Adrenal gland (tissue), 12 donors: Measurements from ENCODE around the gene GTF3A. TPM values are rescaled to one million over a fixed set of nuclear protein-coding genes. Genes with fewer than 3 reads are reported as not detected.

ENCODE experiments used
- DNase-seq, 7 donors: peaks; one replicate each; pipeline ENCODE4 v3.0.0-alpha.2; 2019 to 2020
- H3K27ac ChIP-seq, 5 donors: fragments of 200-600 bp; sonication (generic) in 4 of 5; 1 replicate in 3 of 5; 2 replicates in 2 of 5; pipeline versions ENCODE4 v1.5.1 to v1.8.0; 2016 to 2020; ENCODE audit warnings: mild to moderate bottlenecking in 1 of 5
- H3K27me3 ChIP-seq: fragments of 200-600 bp; 2 replicates; pipeline ENCODE4 v1.8.0; 2021
- H3K36me3 ChIP-seq, 2 donors: fragments of 200-600 bp; replicated peaks in 1 of 2; 1 replicate in 1 of 2; 2 replicates in 1 of 2; pipeline versions ENCODE4 v1.5.1 to v1.8.0; 2018 to 2022
- H3K4me1 ChIP-seq, 2 donors: fragments of 200-600 bp; replicated peaks in 1 of 2; 1 replicate in 1 of 2; 2 replicates in 1 of 2; pipeline versions ENCODE4 v1.5.1 to v1.8.0; 2018 to 2021
- H3K4me3 ChIP-seq, 4 donors: fragments of 200-600 bp; sonication (generic) in 3 of 4; one replicate each; pipeline ENCODE4 v1.5.1; 2016 to 2018
- H3K9me3 ChIP-seq, 3 donors: fragments of 200-600 bp; sonication (generic) in 1 of 3; replicated peaks in 1 of 3; 1 replicate in 2 of 3; 2 replicates in 1 of 3; pipeline versions ENCODE4 v1.5.1 to v1.8.0; 2016 to 2021
- POLR2A ChIP-seq, 2 donors: fragments of 450-650 bp; IDR thresholded peaks; one replicate each; pipeline ENCODE4 v1.6.1; 2017; ENCODE audit warnings: antibody characterized with exemption in 2 of 2, mild to moderate bottlenecking in 2 of 2, moderate library complexity in 1 of 2
- WGBS, 4 donors: extraction: QIAGEN DNeasy Blood & Tissue Kit in 2 of 4; methylation state at CpG; one replicate each; pipeline versions ENCODE4 v1.1.5 to v1.1.7; 2013 to 2017; 5-methylcytosine and 5-hydroxymethylcytosine counted together
- intact Hi-C, 2 donors: fragments of 100-400 bp; cut with DNase I; formaldehyde crosslinking; loops; one replicate each; pipeline versions ENCODE4 v1.14.1 to v1.15.0; 2022 to 2023
- polyA plus RNA-seq, 3 donors: library from polyadenylated mRNA; stranded (reverse); fragments of 200-250 nt in 2 of 3; fragments of 350-450 nt in 1 of 3; fragmentation: Illumina TruSeq in 1 of 3; extraction: RNeasy Lipid Tissue Mini Kit (QIAGEN cat#74804) in 1 of 3; gene quantifications; one replicate each; pipeline ENCODE4 v1.2.3, GENCODE V29; 2013 to 2014
- total RNA-seq, 9 donors: library from RNA; depleted of rRNA in 4 of 9; stranded (reverse); fragments of >200 nt in 4 of 9; fragments of 120-200 nt in 1 of 9; fragmentation: NEBNext Ultra II Directional in 1 of 9; extraction: Animal tissue kit (Norgen Biotek cat#: 25700) in 1 of 9; gene quantifications; one replicate each; pipeline versions ENCODE4 v1.1.0 to v1.2.4, GENCODE V29; 2013 to 2023
- TF ChIP-seq, protein P1 (sequence below), 6 experiments: fragments of 450-650 bp in 4 of 6; fragments of 200-600 bp in 2 of 6; sonication (generic) in 1 of 6; IDR thresholded peaks; 1 replicate in 5 of 6; 2 replicates in 1 of 6; pipeline versions ENCODE4 v1.5.1 to v1.8.0; 2016 to 2021; ENCODE audit warnings: antibody characterized with exemption in 6 of 6, mild to moderate bottlenecking in 2 of 6, moderate library complexity in 1 of 6
- donor health status: healthy with polysubstance abuse.
- donor health status: Bipolar disorder and iron deficiency.
- donor health status: DM: yes; HTN: yes; CAD: no.
- donor health status: DM: no; HTN: no; CAD: no.
- donor health status: DM: no; HTN: no; CAD: no.
- donor health status: DM: yes; HTN: yes; CAD: no.

Gene GTF3A
- total and polyA plus RNA-seq, 12 donors, result 55.2 to 265 (median 115) TPM

DNA sequence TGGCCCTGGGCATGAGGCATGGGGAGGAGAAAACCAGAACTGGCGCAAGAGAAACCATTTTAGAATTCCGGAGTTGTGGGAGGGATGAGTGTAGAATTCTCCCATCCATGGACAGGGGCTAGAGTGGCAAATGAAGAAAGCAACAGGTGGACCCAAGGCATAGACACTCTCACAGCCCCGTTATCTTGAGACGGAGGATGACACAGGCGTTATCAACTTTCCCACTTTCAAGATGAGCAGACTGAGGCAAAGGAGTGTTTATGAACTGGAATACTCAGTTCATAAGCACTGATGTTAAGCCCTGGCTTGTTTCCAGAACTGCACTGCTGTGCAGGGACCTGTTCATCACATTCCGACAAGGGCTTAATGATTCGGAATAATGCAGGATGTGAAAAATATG, 1.1 kb upstream of the GTF3A start:
- no peak overlapping the region for H3K27ac ChIP-seq
- TF ChIP-seq, protein P1, sequence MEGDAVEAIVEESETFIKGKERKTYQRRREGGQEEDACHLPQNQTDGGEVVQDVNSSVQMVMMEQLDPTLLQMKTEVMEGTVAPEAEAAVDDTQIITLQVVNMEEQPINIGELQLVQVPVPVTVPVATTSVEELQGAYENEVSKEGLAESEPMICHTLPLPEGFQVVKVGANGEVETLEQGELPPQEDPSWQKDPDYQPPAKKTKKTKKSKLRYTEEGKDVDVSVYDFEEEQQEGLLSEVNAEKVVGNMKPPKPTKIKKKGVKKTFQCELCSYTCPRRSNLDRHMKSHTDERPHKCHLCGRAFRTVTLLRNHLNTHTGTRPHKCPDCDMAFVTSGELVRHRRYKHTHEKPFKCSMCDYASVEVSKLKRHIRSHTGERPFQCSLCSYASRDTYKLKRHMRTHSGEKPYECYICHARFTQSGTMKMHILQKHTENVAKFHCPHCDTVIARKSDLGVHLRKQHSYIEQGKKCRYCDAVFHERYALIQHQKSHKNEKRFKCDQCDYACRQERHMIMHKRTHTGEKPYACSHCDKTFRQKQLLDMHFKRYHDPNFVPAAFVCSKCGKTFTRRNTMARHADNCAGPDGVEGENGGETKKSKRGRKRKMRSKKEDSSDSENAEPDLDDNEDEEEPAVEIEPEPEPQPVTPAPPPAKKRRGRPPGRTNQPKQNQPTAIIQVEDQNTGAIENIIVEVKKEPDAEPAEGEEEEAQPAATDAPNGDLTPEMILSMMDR (IDR thresholded peaks at IDR 0.05), result no peak
- no peak for TF ChIP-seq POLR2A (IDR thresholded peaks at IDR 0.05)
- no peak overlapping the region for H3K4me3 ChIP-seq

DNA sequence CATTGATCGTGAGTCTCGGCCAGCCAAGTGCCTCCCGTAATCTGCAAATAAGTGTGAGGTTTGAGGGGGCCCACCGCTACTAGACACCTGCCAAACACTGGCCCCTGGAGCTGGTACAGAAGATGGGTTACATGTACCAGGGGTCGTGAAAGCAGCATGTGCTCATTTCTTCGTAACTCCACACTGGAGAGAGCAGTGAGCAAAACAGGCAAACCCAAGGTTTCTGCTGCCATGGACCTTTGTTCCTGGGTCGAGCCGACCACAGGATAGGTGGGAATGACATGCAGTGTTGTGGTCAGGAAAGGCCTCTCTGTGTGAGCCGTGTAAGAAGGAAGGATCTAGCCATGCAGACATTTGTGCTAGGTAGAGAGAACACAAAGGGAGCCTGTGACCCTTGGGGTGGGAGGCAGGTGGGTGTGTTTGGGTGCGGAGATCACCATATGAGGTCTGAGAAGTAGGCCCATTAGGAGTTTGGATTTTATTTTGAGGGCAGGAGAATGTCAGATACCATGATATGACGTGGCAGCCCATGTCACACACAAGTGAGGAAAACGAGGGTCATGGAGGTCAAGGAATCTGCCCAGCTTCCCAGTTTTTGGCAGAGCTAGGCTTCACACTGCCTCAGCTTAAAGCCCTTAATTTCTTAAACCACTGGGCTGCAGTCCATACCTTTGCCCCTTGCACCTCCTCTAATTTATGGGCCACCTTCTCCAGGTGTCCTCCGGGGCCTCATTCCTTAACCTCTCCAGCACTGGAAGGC, 919 bp downstream of the GTF3A start:
- WGBS, 4 donors, result 26 to 32% (median 29%) methylated on average over 10 to 13 of the region's 13 CpGs
- no peak for TF ChIP-seq POLR2A (IDR thresholded peaks at IDR 0.05)
- TF ChIP-seq, protein P1 (IDR thresholded peaks at IDR 0.05), result no peak
- peak in 6 of 7 donors; percentile 16 to 67 (median 42) for DNase-seq
- intact Hi-C loops, result no loop called here
- H3K27ac ChIP-seq, result peak overlapping the region; percentile 55 to 96 (median 92)
- H3K4me3 ChIP-seq, result peak overlapping the region in 2 of 4 donors; percentile 46 to 80
- peaks cover 28 to 32% of the 10 kb centered on the region in 2 donors for H3K4me1 ChIP-seq
- H3K27me3 ChIP-seq, result no peaks in the 10 kb centered on the region
- peaks cover 0 to 25% of the 10 kb centered on the region in 2 donors for H3K36me3 ChIP-seq
- no peaks in the 10 kb centered on the region for H3K9me3 ChIP-seq

More for the DNA sequence above, 1.1 kb upstream of the GTF3A start:
- intact Hi-C loops, result no loop called here
- WGBS, 4 donors, result 72 to 78% (median 76%) methylated on average over 7 of the region's 7 CpGs
- Histone ChIP-seq H3K36me3 (peaks cover 0 to 7% of the 10 kb centered on the region in 2 donors), H3K4me1 (peaks cover 28 to 32% of the 10 kb centered on the region in 2 donors), H3K27me3 (no peaks in the 10 kb centered on the region), H3K9me3 (no peaks in the 10 kb centered on the region)
- DNase-seq, result no peak

- Histone ChIP-seq H3K36me3 (peaks cover 0 to 33% of the 10 kb centered on the region in 2 donors), H3K27ac (peak overlapping the region; percentile 55 to 96 (median 92)), H3K9me3 (no peaks in the 10 kb centered on the region), H3K4me1 (peaks cover 28 to 32% of the 10 kb centered on the region in 2 donors), H3K4me3 (peak overlapping the region in 1 of 4 donors; percentile 80), H3K27me3 (no peaks in the 10 kb centered on the region)
- 15 to 19% (median 17%) methylated on average over 17 of the region's 17 CpGs for WGBS, 4 donors
- TF ChIP-seq, protein P1 (IDR thresholded peaks at IDR 0.05), result peak; percentile 16 to 65 (median 46)
- TF ChIP-seq POLR2A (IDR thresholded peaks at IDR 0.05), result peak in 1 of 2 donors; percentile 47
- intact Hi-C loops, result no loop called here
- peak; percentile 65 to 90 (median 83) for DNase-seq
These were observed 1.7 kb downstream of the GTF3A start for GRCh38 chr13:27425918-27426630.

DNA sequence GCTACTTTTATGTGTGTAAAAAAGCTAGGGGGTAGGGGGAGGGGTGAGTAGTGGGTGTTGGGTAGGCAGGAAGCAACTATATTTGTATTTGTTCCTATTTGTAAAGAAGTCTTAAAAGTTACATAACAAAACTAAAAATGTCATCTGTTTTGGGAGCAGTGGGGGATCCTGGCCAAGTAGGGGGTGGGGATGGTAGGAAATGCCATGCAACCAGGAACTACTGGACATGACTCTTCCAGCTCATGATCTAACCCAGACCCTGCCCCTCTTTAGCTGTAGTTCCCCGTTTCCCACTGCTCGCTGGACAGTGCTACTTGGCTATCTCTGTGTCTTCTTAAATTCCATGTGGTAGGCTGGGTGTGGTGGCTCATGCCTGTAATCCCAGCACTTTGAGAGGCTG, 3.2 kb downstream of the GTF3A start:
- peak in 6 of 7 donors; percentile 33 to 67 (median 46) for DNase-seq
- WGBS, 4 donors, result 74 to 83% (median 82%) methylated on average over 2 of the region's 2 CpGs
- no peak overlapping the region for H3K4me3 ChIP-seq
- no peaks in the 10 kb centered on the region for H3K27me3 ChIP-seq
- intact Hi-C loops, result no loop called here
- peaks cover 28 to 32% of the 10 kb centered on the region in 2 donors for H3K4me1 ChIP-seq
- no peaks in the 10 kb centered on the region for H3K9me3 ChIP-seq
- peaks cover 0 to 48% of the 10 kb centered on the region in 2 donors for H3K36me3 ChIP-seq
- no peak for TF ChIP-seq POLR2A (IDR thresholded peaks at IDR 0.05)
- TF ChIP-seq, protein P1 (IDR thresholded peaks at IDR 0.05), result no peak
- peak overlapping the region in 3 of 5 donors; percentile 92 to 96 (median 96) for H3K27ac ChIP-seq
